HG03520 (cell line): Measurements from ENCODE around the gene KAT14.
"Not testable (repeated sequence)": the region's sequence is repeated elsewhere in the genome, so short reads cannot be mapped to it uniquely, and the experiment has no call there.

Source experiments
- ATAC-seq: cut with Tn5 transposase; IDR thresholded peaks from one replicate; pipeline ENCODE4 v1.9.1; 2021; ENCODE audit warnings: mild to moderate bottlenecking, moderate library complexity; ENCODE audit not compliant: unreplicated experiment

The KAT14 gene

GRCh38 chr20:18203700-18204099, 66.0 kb downstream of the KAT14 start:
- ATAC-seq = not testable (repeated sequence)

DNA sequence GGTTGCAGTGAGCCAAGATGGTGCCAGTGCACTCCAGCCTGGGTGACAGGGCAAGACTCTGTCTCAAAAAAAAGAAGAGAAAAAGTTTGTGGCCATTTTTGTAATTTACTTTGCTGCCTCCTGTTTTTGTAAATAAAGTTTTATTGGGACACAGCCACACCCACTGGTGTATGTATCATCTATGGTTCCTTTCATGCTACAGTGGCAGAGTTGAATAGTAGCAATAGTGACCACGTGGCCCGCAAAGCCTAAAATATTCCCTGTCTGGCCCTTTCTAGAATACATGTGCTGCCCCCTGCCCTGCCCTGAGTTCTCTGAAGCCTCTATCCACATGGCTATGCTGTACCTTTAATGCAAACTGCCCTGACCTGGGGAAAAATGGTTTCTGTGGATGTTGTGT, 75.3 kb downstream of the KAT14 start:
- no peak for ATAC-seq

DNA sequence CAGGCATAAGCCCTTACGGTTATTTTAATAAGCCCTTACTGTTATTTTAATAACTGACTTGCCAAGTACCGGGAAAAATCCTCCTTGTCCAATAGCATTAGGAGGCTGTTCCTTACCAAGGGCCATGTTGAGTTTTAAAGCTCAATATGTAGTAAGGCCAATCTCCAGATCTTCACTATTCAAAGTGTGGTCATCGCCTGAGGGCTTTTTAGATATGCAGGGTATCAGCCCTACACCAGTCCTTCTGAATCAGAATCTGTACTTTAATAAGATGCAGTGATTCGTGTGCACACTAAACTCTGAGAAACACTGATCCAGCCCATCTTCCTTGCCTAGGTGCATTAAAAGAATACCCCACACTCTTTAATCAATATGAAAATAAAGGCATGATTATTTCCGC, 77.9 kb downstream of the KAT14 start:
- no peak for ATAC-seq

- no peak for ATAC-seq
Observed at GRCh38 chr20:18218280-18218679, 80.6 kb downstream of the KAT14 start.

DNA sequence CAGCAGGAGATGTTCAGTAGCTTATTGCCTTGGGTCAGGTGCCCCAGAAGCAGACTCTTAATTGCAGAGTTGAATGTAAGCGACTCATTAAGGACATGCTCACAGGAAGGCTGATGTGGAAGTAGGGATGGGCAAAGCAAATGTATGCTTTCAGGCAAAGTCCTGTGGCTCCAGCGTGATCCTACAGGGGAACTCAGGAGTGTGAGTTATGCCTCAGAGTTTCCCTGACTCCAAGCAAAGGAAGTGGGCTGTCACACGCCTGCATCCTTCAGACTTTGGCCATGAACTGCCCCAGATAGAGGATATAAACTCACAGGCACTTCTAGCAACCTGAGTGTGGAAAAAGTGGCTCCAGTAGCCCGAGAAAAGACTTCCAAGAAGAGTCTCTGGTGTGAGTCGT, 85.7 kb downstream of the KAT14 start:
- no peak for ATAC-seq

DNA sequence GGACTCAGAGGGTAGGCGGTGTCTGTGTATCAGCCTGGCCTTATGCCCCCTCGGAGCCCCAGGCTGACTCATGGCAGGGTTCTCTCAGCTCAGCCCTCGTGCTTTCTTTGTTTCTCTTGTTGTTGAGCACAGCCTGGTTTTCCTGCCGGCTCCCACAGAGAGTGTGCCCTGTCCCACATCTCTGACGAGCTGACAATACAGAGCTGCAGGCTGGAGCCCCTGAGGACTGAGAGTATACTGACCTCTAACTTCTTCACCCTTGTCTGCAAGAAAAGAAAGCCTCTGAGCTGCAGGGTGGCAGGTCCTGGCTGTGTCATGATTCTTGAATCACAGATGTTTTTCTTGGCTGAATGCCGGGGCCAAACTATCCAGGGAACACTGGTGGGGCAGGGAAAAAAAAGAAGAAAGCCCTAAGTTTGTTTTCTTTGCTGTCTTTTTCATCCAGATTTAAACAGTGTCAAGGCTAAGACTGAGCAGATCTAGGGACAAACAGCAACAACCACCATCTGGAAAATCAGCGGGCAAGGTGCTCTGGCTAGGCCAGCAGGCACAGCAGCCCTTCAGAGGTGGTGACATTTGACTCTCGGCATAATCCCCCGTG, 87.4 kb downstream of the KAT14 start:
- no peak for ATAC-seq

DNA sequence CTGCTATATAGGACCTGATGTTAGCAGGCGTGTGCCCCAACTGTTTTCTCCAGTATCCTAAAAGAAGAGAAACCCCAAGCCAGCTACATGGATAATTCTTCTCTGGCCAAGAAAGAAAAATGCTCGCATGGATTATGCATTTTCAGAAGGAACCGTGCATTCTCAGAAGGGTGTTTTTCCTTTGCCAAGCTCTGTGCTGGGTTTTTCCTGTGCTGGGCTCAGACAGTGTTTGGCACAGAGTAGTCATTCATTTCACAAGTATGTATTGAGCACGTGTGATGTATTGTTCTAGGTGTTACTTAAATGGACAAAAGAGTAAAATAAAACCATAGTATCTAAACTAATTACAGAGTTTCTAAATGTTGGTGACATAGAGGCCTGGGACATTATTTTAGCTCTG, 88.0 kb downstream of the KAT14 start:
- ATAC-seq = no peak

DNA sequence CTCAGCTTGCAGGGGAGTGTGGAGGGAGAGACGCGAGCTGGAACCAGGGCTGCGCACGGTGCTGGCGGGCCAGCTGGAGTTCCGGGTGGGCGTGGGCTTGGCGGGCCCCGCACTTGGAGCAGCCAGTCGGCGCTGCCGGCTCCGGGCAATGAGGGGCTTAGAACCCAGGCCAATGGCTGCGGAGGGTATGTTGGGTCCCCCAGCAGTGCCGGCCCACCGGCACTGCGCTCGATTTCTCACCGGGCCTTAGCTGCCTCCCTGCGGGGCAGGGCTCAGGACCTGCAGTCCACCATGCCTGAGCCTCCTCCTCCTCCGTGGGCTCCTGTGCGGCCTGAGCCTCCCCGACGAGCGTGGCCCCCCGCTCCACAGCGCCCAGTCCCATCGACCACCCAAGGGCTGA, 89.1 kb downstream of the KAT14 start:
- not testable (repeated sequence) for ATAC-seq

- ATAC-seq = no peak
Observed at GRCh38 chr20:18233408-18233943, 95.8 kb downstream of the KAT14 start.
